DMS153 treated with DMSO at 0.1 percent for 48 hours (cell line): ENCODE results near the gene ATG101.

Experiments
- DNase-seq: peaks from one replicate; lab custom pipeline; 2025; ENCODE audit not compliant: unreplicated experiment; lab: John Stamatoyannopoulos, UW

ATG101 gene

DNA sequence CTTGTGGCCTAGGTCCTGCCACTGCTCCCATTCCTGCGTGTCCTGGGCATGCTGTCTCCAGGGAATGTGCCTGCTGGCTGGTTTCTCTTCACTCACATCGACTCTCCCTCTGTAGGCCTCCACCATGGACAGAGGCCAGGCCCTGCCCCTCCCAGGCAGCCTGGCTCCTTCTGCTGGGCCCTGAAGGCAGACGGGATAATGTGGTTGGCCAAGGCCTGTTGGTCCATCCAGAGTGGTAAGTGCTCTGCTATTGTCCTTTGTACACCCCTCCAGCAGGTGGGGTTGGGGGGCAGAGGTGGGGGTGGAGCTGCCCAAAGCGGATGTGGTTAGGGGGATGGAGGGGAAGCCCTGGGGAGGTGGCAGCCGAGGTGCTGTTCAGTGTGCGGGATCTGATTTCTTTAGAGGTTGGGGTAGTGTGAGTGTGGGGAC, 28.1 kb upstream of the ATG101 start:
- DNase-seq, result no peak

DNA sequence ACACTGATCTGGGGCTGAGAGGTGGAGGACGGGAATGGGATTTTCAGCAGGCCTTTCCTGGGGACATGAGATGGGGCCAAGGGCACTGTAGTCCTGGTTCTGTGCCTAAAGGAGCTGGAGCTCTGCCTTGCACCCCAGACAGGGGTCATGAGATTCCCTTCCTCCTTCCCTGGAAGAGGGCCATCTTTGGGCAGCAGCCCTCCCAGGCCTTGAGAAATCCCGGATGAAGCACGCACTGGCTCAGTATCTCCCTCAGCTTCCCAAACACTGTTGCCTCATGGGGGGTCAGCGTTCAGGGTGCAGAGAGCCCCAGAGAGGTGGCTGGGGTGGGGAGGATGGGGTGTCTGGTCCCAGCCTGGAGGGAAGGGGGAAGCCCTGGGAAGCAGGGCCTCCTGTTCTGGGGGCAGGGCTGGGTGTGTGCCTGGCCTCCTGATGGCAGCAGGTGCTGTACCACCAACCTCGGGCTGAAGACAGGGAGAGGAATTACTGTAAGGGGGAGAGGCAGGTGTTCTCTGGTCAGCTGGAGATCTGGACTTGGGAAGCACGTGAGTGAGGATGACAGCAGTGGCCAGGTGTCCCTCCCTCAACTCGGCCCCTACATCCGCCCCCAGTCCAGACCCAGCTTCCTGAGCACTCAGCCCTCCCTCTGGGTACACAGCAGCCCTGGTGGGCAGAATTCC, 26.9 kb upstream of the ATG101 start:
- no peak for DNase-seq

DNA sequence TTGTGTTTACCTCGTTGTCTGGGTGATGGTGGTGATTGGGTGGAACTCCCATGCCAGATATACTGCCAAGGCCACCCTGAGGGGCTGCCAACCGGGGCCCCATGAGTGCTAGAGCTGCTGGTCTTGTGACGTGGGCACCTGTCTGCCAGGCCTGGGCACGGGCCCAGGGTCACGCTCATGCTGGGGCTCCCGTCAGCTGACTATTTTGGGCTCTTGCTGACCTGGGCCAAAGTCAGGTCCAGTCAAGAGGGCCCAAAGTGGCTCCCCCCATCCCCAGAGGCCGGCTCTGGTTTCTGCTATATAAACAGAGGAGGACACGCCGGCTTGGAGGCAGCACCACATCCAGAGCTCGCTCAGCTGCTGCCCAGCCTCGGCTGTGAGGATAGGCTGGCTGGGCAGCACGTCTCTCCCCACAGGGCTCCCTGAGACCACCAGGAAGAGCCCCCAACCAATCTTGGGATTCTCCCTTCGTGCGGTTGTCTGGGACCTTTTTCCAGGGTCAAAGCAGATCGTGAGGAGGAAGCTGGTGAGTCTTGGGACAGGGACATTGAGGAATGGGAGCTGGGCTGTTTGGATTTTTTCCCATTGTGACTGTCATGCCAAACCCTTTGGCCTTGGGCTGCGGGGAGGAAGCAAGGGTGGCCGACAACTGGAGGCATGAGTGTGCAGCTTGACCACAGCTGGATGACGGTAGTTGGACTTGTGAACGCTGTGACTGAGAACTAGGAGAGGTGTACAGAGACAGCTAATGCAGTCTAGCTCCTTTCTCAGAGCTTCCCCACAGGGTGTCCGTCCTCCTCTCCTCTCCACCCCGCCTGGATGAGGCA, 26.2 kb upstream of the ATG101 start:
- DNase-seq, result no peak

DNA sequence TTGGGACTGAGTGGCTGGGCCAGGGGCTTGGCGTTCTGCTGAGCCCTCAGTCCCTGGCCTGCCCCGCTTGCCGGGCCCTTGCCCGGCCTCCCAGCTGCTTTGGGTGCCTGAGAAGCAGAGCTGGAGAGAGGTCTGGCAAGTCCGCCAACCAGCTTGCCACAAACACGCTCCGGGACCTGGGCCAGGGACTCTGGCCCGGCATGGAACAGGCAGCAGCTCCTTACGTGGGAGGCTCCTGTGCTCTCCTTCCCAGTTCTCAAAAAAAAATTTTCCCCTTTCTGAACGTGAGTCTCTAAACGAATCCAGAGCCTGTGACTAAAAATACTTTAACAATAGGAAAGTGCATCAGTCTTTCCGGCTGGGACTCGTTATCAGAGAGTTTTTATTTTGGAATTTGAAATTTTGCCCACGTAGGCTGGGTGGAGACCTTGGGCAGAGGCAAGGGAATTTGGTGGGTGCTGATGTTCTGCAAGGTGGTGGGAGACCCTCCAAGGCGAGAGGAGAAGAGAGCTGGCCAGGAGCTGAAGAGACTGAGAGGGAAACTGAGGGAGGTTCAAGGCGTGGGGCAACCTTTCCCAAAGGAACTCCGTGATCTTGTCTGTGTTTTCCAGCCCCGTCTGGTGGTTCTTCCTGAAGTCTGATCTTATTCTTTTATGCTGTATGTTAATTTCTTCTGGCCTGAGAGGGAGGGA, 25.3 kb upstream of the ATG101 start:
- DNase-seq, result no peak

DNA sequence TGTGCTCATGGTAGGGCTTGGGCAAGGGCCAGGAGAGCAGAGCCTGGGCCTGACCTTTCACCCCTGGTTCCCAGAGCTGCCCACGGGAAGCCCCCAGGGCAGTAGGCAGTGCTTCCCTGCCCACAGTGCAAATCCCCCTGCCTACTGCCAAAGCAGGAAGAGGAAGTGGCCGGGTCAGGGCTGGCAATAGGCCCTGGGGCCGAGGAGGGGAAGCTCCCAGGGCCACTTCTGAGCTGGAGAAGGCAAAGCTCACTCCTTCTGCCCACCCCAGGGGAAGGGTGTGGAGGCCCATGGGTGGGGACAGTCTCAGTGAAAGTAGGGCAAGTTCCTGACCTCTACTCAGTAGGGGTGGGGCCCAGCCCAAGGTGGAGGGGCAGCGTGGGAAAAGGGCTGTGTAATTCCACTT, 24.0 kb upstream of the ATG101 start:
- DNase-seq, result no peak

DNA sequence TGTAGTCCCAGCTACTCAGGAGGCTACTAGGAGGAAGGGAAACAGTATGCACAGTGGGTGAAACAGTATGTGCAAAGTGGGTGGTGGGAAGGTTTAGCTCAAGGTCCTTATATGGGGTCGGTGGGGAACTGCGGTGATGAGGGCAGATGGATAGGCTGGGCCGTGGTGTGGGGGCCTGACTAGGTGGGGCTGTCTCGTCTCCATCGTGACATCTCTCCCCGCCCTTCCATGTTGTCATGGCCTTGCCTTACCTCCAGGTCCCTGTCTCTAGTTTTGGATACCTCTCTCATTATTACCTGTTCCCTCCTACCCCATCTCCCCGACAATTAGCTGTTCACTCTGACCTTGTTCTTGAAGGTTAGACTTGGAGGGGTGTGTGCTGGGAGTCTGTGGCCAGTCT, 22.9 kb upstream of the ATG101 start:
- DNase-seq, result no peak

DNA sequence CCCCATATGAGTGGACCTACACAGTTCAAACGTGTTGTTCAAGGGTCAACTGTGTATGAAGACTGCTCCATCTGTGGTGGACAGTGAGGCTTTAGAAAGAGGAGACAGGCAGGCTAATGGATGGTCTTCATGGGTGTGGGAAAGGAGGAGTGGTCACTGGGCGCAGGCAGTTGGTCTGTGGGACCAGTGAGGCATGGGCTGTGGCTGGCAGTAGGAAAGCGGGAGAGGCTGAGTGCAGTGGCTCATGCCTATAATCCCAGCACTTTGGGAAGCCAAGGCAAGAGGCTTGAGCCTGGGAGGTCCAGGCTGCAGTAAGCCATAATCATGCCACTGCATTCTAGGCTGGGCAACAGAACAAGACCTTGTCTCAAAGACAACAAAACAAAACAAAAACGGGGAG, 20.5 kb upstream of the ATG101 start:
- DNase-seq, result no peak

DNA sequence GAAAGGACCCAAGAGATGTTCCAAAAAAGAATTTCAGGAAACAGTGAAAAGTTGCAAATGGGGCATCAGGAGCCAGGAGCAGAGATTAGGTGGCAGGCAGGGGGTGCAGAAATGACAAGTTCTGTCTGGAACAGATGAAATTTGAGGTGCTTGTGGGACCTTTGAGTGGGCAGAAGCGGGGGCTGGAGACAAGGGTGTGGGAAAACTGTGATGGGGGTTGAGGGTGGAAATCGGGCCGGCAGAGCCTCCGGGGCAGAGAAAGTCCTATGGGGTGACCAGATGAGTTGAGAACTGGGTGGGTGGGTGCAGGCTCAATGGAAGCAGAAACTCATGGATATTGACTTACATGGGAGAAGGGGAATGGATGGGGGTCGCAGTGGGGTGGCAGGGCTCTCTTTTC, 20.1 kb upstream of the ATG101 start:
- DNase-seq, result no peak

DNA sequence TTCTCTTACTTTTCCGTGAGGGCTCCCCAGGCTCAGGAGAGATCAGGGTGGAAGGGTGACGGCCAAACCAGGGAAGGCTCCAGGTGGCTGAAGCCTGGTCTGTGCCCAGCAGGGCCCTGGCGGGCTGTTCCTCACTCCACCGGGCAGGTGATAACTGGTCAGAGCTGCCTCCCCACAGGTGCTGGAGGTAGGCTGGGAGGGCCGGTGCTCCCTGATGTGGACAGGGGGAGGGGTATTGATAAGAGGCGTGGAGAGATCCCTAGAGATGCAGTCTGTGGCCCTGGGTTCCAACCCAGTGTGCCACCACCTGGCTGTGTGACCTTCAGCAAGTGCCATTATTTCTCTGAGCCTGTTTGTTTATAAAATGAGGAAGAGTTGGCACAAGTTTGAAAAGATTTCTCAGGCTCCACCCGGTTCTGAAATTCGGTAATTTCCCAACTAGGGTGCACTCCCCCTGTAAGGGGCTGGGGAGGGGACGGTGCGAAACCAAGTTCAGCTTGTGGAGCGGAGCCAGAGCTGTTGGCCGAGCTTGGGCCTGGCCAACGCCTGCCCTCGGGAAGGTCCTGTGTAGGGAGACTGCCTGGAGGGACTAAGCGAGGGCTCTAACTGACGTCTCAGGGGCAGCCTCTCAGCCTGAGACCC, 19.5 kb upstream of the ATG101 start:
- no peak for DNase-seq

DNA sequence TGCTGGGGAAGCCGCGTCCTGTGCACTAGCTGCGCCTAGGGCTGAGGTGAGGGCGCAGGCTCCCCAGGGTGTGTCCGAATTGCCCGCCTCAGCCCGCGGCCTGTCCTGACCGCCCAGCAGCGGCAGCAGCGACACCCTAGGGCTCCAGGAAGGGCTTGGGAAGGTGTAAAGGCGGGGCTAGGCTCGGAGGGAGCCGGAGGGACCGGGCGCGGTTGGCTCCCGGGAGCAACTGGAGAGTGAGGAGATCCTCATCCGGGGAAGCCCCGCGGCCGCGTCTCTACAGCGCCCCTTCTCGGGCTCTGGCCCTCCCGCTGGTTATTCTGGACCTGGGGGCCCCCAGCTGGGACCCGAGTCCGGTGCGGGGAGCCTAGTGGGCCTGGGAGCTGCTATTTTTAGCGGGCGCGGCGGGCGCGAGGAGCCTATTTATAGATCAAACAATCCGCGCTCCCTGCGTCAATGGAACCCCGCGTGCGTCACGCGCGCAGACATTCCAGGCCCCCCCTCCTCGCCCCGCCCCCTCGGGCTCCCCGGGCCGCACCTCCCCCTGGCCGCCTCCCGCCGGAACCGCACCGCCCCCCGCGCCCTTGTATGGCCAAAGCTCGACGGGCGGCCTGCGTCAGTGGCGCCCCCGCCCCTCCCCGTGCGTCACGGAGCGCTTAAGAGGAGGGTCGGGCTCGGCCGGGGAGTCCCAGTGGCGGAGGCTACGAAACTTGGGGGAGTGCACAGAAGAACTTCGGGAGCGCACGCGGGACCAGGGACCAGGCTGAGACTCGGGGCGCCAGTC, 18.8 kb upstream of the ATG101 start, which contains the start of gene NR4A1:
Gene NR4A1, plus strand, starts transcription at position 685 of the 784 bp plus-strand sequence. CDS start 2,887 bp downstream, outside the sequence.
- DNase-seq, result peak; percentile 75

DNA sequence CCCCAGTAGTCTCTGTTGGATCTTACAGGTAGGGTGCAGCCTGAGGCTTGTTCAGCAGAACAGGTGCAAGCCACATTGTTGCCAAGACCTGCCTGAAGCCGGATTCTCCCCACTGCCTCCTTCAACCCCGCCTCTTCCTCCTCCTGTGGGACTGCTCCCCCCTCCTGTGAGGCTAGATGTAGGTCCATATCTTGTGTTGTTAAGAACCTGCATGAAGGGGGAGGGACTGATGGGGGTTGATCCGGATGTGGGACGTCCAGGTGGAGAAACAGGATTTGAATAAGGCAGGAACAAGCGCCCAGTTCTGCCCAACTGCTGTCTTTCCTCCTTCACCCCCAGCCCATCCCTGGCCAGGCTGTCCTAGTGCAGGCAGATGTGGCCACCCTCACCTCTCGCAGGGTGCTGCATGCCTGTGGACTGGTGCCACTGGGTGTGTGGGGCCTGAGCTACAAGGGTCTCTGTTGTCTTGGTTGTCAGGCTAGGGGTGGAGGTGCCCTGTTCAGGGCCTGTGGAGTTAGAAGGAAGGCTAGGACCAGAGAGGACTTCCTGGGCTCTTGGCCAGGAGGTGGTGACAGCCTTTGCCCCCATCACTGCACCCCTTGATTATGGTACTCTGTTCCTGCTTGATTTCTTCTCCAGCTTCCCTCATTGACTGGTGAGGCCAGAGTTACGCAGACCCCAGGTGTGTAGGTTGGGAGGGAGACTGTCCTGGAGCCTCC, 17.2 kb upstream of the ATG101 start:
- DNase-seq, result no peak

DNA sequence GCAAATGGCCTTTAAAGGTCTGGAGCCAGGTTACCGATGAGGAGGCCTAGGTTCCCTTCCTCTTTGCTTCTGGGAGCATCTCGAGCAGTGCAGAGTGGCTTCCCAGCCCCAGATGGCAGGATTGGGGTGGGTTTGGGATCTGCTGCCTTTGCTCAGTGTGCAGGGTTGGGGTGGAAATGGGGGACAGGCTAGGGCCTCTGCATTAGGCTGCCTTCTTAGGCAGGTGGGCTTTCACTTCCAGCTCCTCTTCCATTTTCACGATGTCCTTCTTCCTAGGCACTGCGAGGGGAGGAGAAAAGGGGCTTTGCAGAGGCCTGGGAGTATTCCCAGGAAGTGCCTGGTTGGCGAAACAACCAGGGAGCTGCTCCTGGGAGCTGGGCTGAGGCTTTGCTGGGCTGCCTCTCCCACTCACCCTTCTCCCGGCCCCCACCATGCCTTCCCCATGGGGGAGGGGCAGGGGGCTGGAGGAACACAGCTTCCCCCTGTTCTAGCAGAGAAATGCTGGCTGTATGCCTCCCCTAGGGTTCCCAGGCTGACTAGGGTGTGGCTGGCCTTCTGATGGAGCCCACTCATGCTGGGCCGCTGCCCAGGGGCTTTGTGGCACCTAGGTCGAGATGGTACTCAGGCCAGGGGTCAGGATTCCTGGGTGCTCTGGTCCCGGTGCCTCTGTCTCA, 16.1 kb upstream of the ATG101 start:
- DNase-seq, result no peak

DNA sequence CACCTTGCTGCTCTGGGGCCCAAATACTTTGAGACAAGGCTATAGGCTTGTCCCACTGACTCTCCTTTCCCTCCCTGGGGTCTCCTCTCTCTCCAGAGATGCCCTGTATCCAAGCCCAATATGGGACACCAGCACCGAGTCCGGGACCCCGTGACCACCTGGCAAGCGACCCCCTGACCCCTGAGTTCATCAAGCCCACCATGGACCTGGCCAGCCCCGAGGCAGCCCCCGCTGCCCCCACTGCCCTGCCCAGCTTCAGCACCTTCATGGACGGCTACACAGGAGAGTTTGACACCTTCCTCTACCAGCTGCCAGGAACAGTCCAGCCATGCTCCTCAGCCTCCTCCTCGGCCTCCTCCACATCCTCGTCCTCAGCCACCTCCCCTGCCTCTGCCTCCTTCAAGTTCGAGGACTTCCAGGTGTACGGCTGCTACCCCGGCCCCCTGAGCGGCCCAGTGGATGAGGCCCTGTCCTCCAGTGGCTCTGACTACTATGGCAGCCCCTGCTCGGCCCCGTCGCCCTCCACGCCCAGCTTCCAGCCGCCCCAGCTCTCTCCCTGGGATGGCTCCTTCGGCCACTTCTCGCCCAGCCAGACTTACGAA, 15.4 kb upstream of the ATG101 start:
- DNase-seq, result no peak

DNA sequence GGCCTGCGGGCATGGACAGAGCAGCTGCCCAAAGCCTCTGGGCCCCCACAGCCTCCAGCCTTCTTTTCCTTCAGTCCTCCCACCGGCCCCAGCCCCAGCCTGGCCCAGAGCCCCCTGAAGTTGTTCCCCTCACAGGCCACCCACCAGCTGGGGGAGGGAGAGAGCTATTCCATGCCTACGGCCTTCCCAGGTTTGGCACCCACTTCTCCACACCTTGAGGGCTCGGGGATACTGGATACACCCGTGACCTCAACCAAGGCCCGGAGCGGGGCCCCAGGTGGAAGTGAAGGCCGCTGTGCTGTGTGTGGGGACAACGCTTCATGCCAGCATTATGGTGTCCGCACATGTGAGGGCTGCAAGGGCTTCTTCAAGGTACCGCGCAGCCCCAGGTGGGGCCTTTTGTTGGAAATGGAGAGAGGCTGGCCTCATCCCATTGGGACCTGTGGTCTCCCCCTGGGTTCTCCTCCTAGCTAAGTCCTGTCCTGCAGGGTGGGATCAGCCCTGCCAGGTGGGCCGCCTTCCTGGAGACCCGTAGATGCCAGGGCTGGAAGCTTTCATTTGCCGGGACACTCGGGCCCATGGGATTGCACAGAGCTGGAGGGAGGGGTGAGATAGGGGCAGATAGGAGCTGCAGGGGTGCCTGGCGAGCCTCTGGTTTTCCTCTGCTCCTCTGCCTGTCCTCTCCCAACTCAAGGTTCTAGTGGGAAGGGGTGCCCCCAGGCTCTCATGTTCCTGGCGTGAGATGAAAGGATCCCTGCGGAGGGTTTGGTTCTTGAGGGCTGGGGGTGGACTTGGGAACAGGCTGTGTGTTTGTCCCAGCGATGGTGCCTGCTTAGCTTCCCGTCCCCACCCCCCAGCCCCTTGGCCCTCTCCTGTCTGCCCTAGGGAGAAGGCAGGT, 14.7 kb upstream of the ATG101 start:
- no peak for DNase-seq

DNA sequence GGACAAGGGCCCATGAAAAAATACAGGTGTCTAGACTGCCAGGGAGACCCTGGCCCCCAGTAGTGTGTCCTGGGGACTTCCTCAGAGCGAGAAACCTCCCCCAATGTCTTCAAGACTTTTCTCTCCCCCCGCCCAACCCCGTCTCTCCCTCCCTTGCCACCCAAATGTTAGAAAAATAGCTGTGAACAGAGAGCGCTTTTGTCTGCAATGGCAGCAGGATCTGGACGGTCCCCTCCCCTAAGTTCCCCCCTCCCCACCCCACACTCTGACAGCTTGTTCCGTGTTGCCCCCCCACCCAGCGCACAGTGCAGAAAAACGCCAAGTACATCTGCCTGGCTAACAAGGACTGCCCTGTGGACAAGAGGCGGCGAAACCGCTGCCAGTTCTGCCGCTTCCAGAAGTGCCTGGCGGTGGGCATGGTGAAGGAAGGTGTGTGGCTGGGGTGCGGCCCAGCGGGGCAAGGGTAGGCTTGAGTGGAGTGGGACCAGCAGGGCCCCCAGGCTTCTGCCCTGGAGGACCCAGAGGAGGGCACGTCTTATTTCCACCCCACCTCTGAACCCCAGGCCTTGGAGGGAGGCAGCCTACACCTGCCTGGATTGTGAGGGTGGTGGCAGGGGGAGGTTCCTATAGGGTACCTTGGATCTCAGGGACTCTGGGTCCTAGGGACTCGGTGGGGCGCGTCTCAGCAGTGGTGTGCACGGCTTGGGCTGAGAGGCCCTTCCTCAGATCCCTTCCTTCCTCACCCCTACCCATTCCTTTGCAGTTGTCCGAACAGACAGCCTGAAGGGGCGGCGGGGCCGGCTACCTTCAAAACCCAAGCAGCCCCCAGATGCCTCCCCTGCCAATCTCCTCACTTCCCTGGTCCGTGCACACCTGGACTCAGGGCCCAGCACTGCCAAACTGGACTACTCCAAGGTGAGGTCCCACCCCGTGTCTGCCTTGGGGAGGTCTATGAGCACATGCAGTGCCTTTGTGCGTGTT, 13.8 kb upstream of the ATG101 start:
- DNase-seq, result no peak

DNA sequence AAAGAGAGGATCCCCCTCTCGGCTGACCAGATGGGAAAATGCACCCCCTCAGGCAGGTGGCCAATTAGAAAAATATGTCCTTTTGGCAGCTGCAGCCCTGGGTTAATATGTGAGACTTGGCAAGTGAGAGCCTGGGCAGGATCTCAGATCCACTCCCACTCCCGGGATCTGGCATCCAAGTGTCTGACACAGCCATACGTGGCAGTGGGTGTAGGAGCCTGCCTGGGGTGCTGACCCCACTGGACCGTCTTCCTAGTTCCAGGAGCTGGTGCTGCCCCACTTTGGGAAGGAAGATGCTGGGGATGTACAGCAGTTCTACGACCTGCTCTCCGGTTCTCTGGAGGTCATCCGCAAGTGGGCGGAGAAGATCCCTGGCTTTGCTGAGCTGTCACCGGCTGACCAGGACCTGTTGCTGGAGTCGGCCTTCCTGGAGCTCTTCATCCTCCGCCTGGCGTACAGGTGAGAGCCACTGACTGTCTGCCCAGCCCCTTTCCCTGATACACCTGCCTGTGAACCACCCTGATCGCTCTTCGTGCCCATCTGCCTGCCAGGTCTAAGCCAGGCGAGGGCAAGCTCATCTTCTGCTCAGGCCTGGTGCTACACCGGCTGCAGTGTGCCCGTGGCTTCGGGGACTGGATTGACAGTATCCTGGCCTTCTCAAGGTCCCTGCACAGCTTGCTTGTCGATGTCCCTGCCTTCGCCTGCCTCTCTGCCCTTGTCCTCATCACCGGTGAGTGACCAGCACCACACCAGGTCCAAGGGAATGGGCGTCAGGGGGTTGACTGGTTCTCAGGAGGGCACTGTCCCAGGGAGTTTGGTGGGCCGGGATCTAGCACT, 12.8 kb upstream of the ATG101 start:
- DNase-seq, result no peak
